SK-N-MC (cell line): ENCODE measurements around the gene SETD1A.
"Not testable (repeated sequence)": the region's sequence is repeated elsewhere in the genome, so short reads cannot be mapped to it uniquely, and the experiment has no call there.

ENCODE experiments used
- EZH2 ChIP-seq: fragments of 200-600 bp; sonication (generic); IDR thresholded peaks from one replicate; pipeline ENCODE4 v1.6.1; 2017; ENCODE audit warnings: antibody characterized with exemption
- FOXP2 ChIP-seq: optimal IDR thresholded peaks from 2 replicates; pipeline ENCODE3; 2011; ENCODE audit warnings: mild to moderate bottlenecking, moderate library complexity; ENCODE audit not compliant: insufficient read depth; ENCODE audit errors: extremely low read length, control extremely low read depth
- POLR2AphosphoS5 ChIP-seq: IDR thresholded peaks from 2 replicates; pipeline ENCODE4 v1.6.1; 2012; ENCODE audit warnings: mild to moderate bottlenecking, low read depth, low read length, borderline replicate concordance

DNA sequence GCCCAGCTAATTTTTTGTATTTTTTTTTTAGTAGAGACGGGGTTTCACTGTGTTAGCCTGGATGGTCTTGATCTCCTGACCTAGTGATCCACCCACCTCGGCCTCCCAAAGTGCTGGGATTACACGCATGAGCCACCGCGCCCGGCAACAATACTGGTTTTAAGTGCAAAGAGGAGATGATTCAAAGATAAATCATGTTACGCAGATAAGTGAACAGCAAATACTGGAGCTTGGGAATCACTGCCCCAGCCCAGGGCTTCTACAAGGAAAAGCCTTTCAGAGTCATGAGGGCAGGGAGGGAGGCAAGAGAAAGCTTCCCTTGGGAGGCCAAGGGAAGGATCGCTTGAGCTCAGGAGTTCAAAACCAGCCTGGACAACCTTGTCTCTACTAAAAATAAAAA is 18.0 kb upstream of the SETD1A start:
- TF ChIP-seq POLR2AphosphoS5, EZH2, FOXP2: not testable (repeated sequence)
